ENCODE results near the gene NOL4. TPM values are rescaled to one million over a fixed set of nuclear protein-coding genes. Genes with fewer than 3 reads are reported as not detected.
"Not testable (repeated sequence)": the region's sequence is repeated elsewhere in the genome, so short reads cannot be mapped to it uniquely, and the experiment has no call there.

The NOL4 gene
- total RNA-seq, 2 donors from 2014 or later, result 1.3 to 2.3 TPM

DNA sequence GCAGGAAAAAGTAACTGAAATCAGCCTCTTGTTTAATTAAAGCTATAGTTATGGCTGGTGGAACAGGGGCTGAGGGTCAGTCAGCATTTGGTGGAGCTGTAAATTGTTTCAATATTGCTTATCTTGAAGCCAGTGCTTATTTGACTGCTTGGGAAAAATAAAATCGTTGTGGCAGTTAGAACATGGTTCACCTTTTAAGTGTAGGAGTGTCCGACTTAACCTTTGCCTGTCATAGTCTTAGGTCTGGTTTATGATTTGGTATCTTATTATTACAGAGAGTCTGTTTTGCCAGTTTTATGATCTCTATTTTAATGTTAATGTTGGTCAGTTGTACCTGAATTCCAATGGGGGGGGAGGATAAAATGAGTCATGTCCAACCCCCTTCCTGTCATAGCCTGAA, 27.2 kb upstream of the NOL4 start:
- Histone ChIP-seq H3K4me1 (no peaks in the 10 kb centered on the region), H3K9me3 (peaks cover 0 to 7% (median 0%) of the 10 kb centered on the region in 3 donors), H3K27me3 (no peaks in the 10 kb centered on the region), H3K36me3 (replicated peaks in 1 of 2; ENCODE audit: insufficient read depth in 1 of 2, low read depth in 2 of 2) (no peaks in the 10 kb centered on the region), H3K27ac (no peak overlapping the region), H3K4me3 (no peak overlapping the region)
- no peak for ATAC-seq
- no peak for DNase-seq
- WGBS, 2 donors, result 54 to 59% methylated on average over 2 of the region's 2 CpGs
- intact Hi-C loops (cut with DNase I), result no loop called here
- TF ChIP-seq POLR2A (IDR thresholded peaks at IDR 0.05), result no peak
- TF ChIP-seq, protein P1, sequence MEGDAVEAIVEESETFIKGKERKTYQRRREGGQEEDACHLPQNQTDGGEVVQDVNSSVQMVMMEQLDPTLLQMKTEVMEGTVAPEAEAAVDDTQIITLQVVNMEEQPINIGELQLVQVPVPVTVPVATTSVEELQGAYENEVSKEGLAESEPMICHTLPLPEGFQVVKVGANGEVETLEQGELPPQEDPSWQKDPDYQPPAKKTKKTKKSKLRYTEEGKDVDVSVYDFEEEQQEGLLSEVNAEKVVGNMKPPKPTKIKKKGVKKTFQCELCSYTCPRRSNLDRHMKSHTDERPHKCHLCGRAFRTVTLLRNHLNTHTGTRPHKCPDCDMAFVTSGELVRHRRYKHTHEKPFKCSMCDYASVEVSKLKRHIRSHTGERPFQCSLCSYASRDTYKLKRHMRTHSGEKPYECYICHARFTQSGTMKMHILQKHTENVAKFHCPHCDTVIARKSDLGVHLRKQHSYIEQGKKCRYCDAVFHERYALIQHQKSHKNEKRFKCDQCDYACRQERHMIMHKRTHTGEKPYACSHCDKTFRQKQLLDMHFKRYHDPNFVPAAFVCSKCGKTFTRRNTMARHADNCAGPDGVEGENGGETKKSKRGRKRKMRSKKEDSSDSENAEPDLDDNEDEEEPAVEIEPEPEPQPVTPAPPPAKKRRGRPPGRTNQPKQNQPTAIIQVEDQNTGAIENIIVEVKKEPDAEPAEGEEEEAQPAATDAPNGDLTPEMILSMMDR (IDR thresholded peaks at IDR 0.05), result no peak

DNA sequence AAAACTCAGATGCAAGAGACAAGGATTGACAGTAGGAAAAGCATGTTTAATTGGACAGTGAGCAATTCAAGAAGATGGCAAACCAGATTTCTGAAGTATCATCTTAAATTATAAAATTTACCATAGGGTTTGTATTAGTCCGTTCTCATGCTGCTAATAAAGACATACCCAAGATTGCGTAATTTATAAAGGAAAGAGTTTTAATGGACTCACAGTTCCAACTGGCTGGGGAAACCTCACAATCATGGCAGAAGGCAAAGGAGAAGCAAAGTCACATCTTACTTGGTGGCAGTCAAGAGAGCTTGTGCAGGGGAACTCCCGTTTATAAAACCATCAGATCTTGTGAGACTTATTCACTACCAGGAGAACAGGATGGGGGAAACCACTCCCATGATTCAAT, 24.0 kb upstream of the NOL4 start:
- Histone ChIP-seq H3K27ac (no peak overlapping the region), H3K4me1 (no peaks in the 10 kb centered on the region), H3K36me3 (replicated peaks in 1 of 2; ENCODE audit: insufficient read depth in 1 of 2, low read depth in 2 of 2) (no peaks in the 10 kb centered on the region), H3K27me3 (no peaks in the 10 kb centered on the region), H3K4me3 (no peak overlapping the region), H3K9me3 (peaks cover 0 to 7% (median 0%) of the 10 kb centered on the region in 3 donors)
- ATAC-seq (no peak), DNase-seq (no peak)
- TF ChIP-seq, protein P1 (IDR thresholded peaks at IDR 0.05), result no peak
- TF ChIP-seq POLR2A (IDR thresholded peaks at IDR 0.05), result no peak
- 74 to 78% methylated on average over 3 of the region's 3 CpGs for WGBS, 2 donors
- intact Hi-C loops (cut with DNase I), result no loop called here

DNA sequence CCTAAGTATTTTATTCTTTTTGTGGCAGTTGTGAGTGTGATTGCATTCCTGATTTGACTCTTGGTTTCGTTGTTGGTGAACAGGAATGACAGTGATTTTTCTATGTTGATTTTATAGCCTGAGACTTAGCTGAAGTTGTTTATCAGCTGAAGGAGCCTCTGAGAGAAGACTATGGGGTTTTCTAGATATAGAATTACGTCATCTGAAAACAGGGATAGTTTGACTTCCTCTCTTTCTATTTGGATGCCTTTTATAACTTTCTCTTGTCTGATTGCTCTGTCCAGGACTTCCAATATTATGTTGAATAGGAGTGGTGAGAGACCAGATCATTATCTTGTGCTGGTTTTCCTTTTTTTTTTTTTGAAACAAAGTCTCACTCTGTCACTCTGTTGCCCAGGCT, 18.0 kb upstream of the NOL4 start:
- intact Hi-C loops (cut with DNase I), result no loop called here
- Histone ChIP-seq H3K36me3 (replicated peaks in 1 of 2; ENCODE audit: insufficient read depth in 1 of 2, low read depth in 2 of 2) (no peaks in the 10 kb centered on the region), H3K27ac (no peak overlapping the region), H3K4me1 (no peaks in the 10 kb centered on the region), H3K4me3 (no peak overlapping the region), H3K9me3 (no peaks in the 10 kb centered on the region), H3K27me3 (no peaks in the 10 kb centered on the region)
- ATAC-seq (no peak), DNase-seq (no peak)
- WGBS, 2 donors, result 46 to 58% methylated on average over 2 of the region's 2 CpGs
- no peak for TF ChIP-seq POLR2A (IDR thresholded peaks at IDR 0.05)
- TF ChIP-seq, protein P1 (IDR thresholded peaks at IDR 0.05), result no peak

- ATAC-seq, result not testable (repeated sequence)
These were observed 9.2 kb upstream of the NOL4 start for GRCh38 chr18:34233781-34234388.

DNA sequence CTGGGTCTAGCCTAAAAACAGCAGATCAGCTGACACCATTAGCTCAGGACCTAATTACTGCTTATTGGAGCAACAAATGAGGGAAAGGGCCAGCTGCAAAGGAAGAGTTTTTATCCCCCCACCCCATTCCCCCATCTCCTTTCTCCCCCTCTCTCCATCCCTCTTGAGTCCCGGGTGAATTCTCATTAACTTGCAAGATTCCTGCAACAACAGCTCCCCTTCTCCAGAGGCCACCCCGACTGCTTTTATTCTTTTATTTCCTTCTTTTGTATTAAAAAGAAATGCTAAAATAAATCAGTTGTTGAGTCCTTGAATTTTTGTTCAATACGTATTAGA, 473 bp upstream of the NOL4 start:
- TF ChIP-seq, protein P1 (IDR thresholded peaks at IDR 0.05), result no peak
- no peak for TF ChIP-seq POLR2A (IDR thresholded peaks at IDR 0.05)
- 11 to 21% methylated on average over 3 of the region's 3 CpGs for WGBS, 2 donors
- no peaks in the 10 kb centered on the region for H3K36me3 ChIP-seq (replicated peaks in 1 of 2; ENCODE audit: insufficient read depth in 1 of 2, low read depth in 2 of 2)
- H3K9me3 ChIP-seq, result no peaks in the 10 kb centered on the region
- no peak overlapping the region for H3K4me3 ChIP-seq
- no peak for ATAC-seq
- H3K27ac ChIP-seq, result no peak overlapping the region
- H3K4me1 ChIP-seq, result peaks cover 29% of the 10 kb centered on the region
- intact Hi-C loops (cut with DNase I), result no loop called here
- H3K27me3 ChIP-seq, result peaks cover 0 to 20% of the 10 kb centered on the region in 2 donors
- no peak for DNase-seq

More at GRCh38 chr18:34233781-34234388, 9.2 kb upstream of the NOL4 start:
- H3K4me1 ChIP-seq; H3K27me3 ChIP-seq; H3K4me3 ChIP-seq; H3K27ac ChIP-seq; H3K9me3 ChIP-seq; intact Hi-C loops (cut with DNase I); H3K36me3 ChIP-seq (replicated peaks in 1 of 2; ENCODE audit: insufficient read depth in 1 of 2, low read depth in 2 of 2); DNase-seq: not testable (repeated sequence)
- WGBS, 2 donors, result 87 to 94% methylated on average over 21 to 37 of the region's 39 CpGs

Data from body of pancreas (tissue), 4 donors.